Left ventricle myocardium inferior (tissue), 1 donor: Measurements from ENCODE around the gene HSD3B2. TPM values are rescaled to one million over a fixed set of nuclear protein-coding genes. Genes with fewer than 3 reads are reported as not detected.

Experiments used
- DNase-seq: peaks from one replicate; pipeline ENCODE4 v3.0.0-alpha.2; 2020
- H3K27ac ChIP-seq: fragments of 200-600 bp; replicated peaks from 2 replicates; pipeline ENCODE4 v1.8.0; 2021
- H3K27me3 ChIP-seq: fragments of 200-600 bp; 2 replicates; pipeline ENCODE4 v1.8.0; 2021; ENCODE audit warnings: low read depth
- H3K36me3 ChIP-seq: fragments of 200-600 bp; 2 replicates; pipeline ENCODE4 v1.8.0; 2021
- H3K4me1 ChIP-seq: fragments of 200-600 bp; 2 replicates; pipeline ENCODE4 v1.8.0; 2021
- H3K4me3 ChIP-seq: fragments of 200-600 bp; 2 replicates; pipeline ENCODE4 v1.8.0; 2021; ENCODE audit warnings: mild to moderate bottlenecking, moderate library complexity
- H3K9me3 ChIP-seq: fragments of 200-600 bp; replicated peaks from 2 replicates; pipeline ENCODE4 v1.8.0; 2021
- CTCF ChIP-seq: fragments of 200-600 bp; IDR thresholded peaks from 2 replicates; pipeline ENCODE4 v1.8.0; 2021; ENCODE audit warnings: antibody characterized with exemption, mild to moderate bottlenecking, borderline replicate concordance
- intact Hi-C: fragments of 100-400 bp; cut with micrococcal nuclease; formaldehyde crosslinking; loops from one replicate; pipeline ENCODE4 v1.11.0; 2022
- total RNA-seq: library from RNA; stranded (reverse); fragmentation: NEBNext Ultra II Directional; extraction: Animal tissue kit (Norgen Biotek cat#: 25700); gene quantifications from one replicate; pipeline ENCODE4 v1.2.1, GENCODE V29; 2021
- donor health status: DM: no; HTN: yes; CAD: no; lungs with severe emphysema.

Gene HSD3B2
- total RNA-seq, 1 donor from 2014 or later, result not detected

GRCh38 chr1:119396982-119397381, 18.0 kb upstream of the HSD3B2 start:
- H3K9me3 ChIP-seq, result no peaks in the 10 kb centered on the region
- no peak overlapping the region for H3K27ac ChIP-seq
- TF ChIP-seq CTCF, result no peak
- no peaks in the 10 kb centered on the region for H3K4me1 ChIP-seq
- intact Hi-C loops, result no loop called here
- no peak overlapping the region for H3K4me3 ChIP-seq
- H3K36me3 ChIP-seq, result no peaks in the 10 kb centered on the region
- DNase-seq, result no peak
- peaks cover 11% of the 10 kb centered on the region for H3K27me3 ChIP-seq

GRCh38 chr1:119397986-119398385, 17.0 kb upstream of the HSD3B2 start:
- TF ChIP-seq CTCF, result no peak
- H3K36me3 ChIP-seq, result no peaks in the 10 kb centered on the region
- no peak for DNase-seq
- no peak overlapping the region for H3K4me3 ChIP-seq
- peaks cover 11% of the 10 kb centered on the region for H3K27me3 ChIP-seq
- H3K4me1 ChIP-seq, result no peaks in the 10 kb centered on the region
- no peak overlapping the region for H3K27ac ChIP-seq
- no peaks in the 10 kb centered on the region for H3K9me3 ChIP-seq
- intact Hi-C loops, result no loop called here

- no peaks in the 10 kb centered on the region for H3K4me1 ChIP-seq
Observed at GRCh38 chr1:119404736-119405135, 10.2 kb upstream of the HSD3B2 start.

GRCh38 chr1:119409731-119410130, 5.2 kb upstream of the HSD3B2 start:
- no peak for TF ChIP-seq CTCF
- Histone ChIP-seq H3K27me3 (peaks cover 2% of the 10 kb centered on the region), H3K27ac (no peak overlapping the region), H3K36me3 (no peaks in the 10 kb centered on the region), H3K4me1 (no peaks in the 10 kb centered on the region), H3K4me3 (no peak overlapping the region), H3K9me3 (peaks cover 28% of the 10 kb centered on the region)
- intact Hi-C loops, result no loop called here
- DNase-seq, result no peak

More at GRCh38 chr1:119404736-119405135, 10.2 kb upstream of the HSD3B2 start:
- peaks cover 28% of the 10 kb centered on the region for H3K9me3 ChIP-seq
- H3K4me3 ChIP-seq, result no peak overlapping the region
- no peak overlapping the region for H3K27ac ChIP-seq
- H3K27me3 ChIP-seq, result peaks cover 15% of the 10 kb centered on the region
- intact Hi-C loops, result no loop called here
- no peak for DNase-seq
- no peak for TF ChIP-seq CTCF
- no peaks in the 10 kb centered on the region for H3K36me3 ChIP-seq

GRCh38 chr1:119410961-119411360, 4.0 kb upstream of the HSD3B2 start:
- H3K4me1 ChIP-seq, result no peaks in the 10 kb centered on the region
- intact Hi-C loops, result no loop called here
- TF ChIP-seq CTCF, result no peak
- H3K9me3 ChIP-seq, result peaks cover 19% of the 10 kb centered on the region
- no peak overlapping the region for H3K27ac ChIP-seq
- H3K27me3 ChIP-seq, result no peaks in the 10 kb centered on the region
- no peak for DNase-seq
- H3K36me3 ChIP-seq, result no peaks in the 10 kb centered on the region
- H3K4me3 ChIP-seq, result no peak overlapping the region
